Activated T-helper 17 cell treated with anti-CD3 and anti-CD28 coated beads, Interleukin-2, amount 50 U/mL, for 72 hours (primary cell): Measurements from ENCODE around the gene SLC19A1. TPM values are rescaled to one million over a fixed set of nuclear protein-coding genes. Genes with fewer than 3 reads are reported as not detected.

Experiments
- ATAC-seq: fragments of 150-1000 bp; cut with Tn5 transposase; replicated peaks from 2 replicates; pipeline ENCODE4 v1.10.0; 2021; ENCODE audit warnings: mild to moderate bottlenecking, moderate library complexity
- H3K27ac Mint-ChIP-seq: one replicate; pipeline ENCODE4 v1.8.0; 2022; ENCODE audit warnings: mixed read lengths
- H3K27me3 Mint-ChIP-seq: one replicate; pipeline ENCODE4 v1.8.0; 2022; ENCODE audit warnings: mixed read lengths
- H3K36me3 Mint-ChIP-seq: one replicate; pipeline ENCODE4 v1.8.0; 2022; ENCODE audit warnings: low read depth, mild to moderate bottlenecking, mixed read lengths
- H3K4me1 Mint-ChIP-seq: one replicate; pipeline ENCODE4 v1.8.0; 2022; ENCODE audit warnings: mixed read lengths
- H3K4me3 Mint-ChIP-seq: one replicate; pipeline ENCODE4 v1.8.0; 2022; ENCODE audit warnings: mild to moderate bottlenecking, mixed read lengths
- H3K9me3 Mint-ChIP-seq: one replicate; pipeline ENCODE4 v1.8.0; 2022; ENCODE audit warnings: mixed read lengths
- total RNA-seq, 2 donors: library from RNA; stranded (reverse); gene quantifications; one replicate each; pipeline ENCODE4 v1.2.3, GENCODE V29; 2022

SLC19A1 gene
- total RNA-seq, 2 donors from 2014 or later: 41.4 to 82.2 TPM

GRCh38 chr21:45517249-45518065, 24.8 kb downstream of the SLC19A1 start:
- H3K27ac Mint-ChIP-seq: peak overlapping the region; percentile 70
- peaks cover 14% of the 10 kb centered on the region for H3K9me3 Mint-ChIP-seq
- peak overlapping the region; percentile 50 for H3K4me3 Mint-ChIP-seq
- no peaks in the 10 kb centered on the region for H3K27me3 Mint-ChIP-seq
- H3K4me1 Mint-ChIP-seq: peaks cover 12% of the 10 kb centered on the region
- peak; percentile 85 for ATAC-seq
- H3K36me3 Mint-ChIP-seq: peaks cover 67% of the 10 kb centered on the region

DNA sequence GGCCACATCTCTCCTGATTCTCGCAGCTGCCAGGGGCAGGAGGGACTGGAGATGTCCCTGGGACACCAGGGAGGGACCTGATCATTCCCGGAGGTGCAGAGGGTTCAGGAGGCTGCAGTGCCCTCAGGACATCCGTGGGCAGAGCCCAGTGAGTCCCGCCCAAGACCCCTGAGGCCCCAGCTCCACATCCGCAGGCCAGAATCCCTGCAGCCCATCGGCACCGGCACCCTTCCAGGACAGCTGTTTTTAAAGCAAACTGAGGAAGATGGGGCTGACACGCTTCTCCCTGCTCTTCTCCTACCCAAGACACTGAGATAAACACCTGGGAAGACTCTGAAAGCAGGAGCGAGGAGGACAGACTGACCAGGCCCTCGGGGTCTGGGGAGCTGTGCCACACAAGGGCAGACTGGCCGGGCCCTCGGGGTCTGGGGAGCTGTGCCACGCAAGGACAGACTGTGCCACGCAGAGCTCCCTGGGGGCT, 25.5 kb downstream of the SLC19A1 start:
- H3K27me3 Mint-ChIP-seq: no peaks in the 10 kb centered on the region
- peaks cover 14% of the 10 kb centered on the region for H3K9me3 Mint-ChIP-seq
- peaks cover 12% of the 10 kb centered on the region for H3K4me1 Mint-ChIP-seq
- H3K27ac Mint-ChIP-seq: no peak overlapping the region
- no peak for ATAC-seq
- H3K36me3 Mint-ChIP-seq: peaks cover 60% of the 10 kb centered on the region
- no peak overlapping the region for H3K4me3 Mint-ChIP-seq

GRCh38 chr21:45516071-45516670, 26.1 kb downstream of the SLC19A1 start:
- Mint-ChIP-seq H3K27ac (no peak overlapping the region), H3K36me3 (peaks cover 54% of the 10 kb centered on the region), H3K4me1 (peaks cover 12% of the 10 kb centered on the region)

GRCh38 chr21:45515241-45516061, 26.8 kb downstream of the SLC19A1 start:
- no peaks in the 10 kb centered on the region for H3K27me3 Mint-ChIP-seq
- no peak overlapping the region for H3K4me3 Mint-ChIP-seq
- H3K4me1 Mint-ChIP-seq: peaks cover 12% of the 10 kb centered on the region
- ATAC-seq: no peak
- H3K27ac Mint-ChIP-seq: no peak overlapping the region
- peaks cover 14% of the 10 kb centered on the region for H3K9me3 Mint-ChIP-seq
- peaks cover 47% of the 10 kb centered on the region for H3K36me3 Mint-ChIP-seq

More at GRCh38 chr21:45516071-45516670, 26.1 kb downstream of the SLC19A1 start:
- ATAC-seq: no peak
- H3K4me3 Mint-ChIP-seq: no peak overlapping the region
- H3K9me3 Mint-ChIP-seq: peaks cover 14% of the 10 kb centered on the region
- no peaks in the 10 kb centered on the region for H3K27me3 Mint-ChIP-seq

DNA sequence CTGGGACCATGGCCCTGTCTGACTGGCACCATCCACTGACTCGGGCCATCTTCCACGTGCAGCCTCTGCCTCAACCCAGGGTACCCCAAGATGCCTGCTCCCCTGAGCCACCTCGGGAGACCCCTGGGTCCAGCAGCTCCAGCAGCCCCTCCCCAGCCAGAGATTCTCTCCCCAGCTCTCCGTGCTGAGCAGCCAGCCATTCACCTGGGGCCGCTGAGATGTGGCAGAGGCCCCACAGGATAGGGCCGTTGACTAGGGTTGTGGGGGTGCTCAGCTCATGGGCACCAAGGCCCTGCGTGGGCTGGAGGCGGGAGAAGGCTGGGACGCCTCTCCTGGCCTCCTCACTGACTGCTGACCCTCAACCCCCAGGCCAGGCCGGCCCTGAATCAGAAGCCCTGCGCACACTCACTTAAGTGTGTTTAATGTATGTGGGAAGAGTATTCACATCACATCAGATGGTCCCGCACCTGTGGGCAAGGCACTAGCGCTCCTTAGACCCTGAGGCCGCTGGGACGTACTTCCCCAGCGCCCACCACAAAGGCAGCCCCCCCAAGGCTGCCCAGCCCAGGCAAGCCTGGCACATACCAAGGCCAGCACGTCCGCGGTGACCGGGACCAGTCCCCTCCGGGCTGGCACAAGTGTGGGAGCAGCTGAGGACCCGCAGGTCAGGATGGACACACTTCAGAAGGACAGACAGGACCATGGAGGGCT, 27.8 kb downstream of the SLC19A1 start:
- Mint-ChIP-seq H3K9me3 (peaks cover 8% of the 10 kb centered on the region), H3K27ac (no peak overlapping the region), H3K27me3 (no peaks in the 10 kb centered on the region), H3K4me1 (peaks cover 12% of the 10 kb centered on the region), H3K4me3 (no peak overlapping the region), H3K36me3 (peaks cover 37% of the 10 kb centered on the region)
- ATAC-seq: no peak

DNA sequence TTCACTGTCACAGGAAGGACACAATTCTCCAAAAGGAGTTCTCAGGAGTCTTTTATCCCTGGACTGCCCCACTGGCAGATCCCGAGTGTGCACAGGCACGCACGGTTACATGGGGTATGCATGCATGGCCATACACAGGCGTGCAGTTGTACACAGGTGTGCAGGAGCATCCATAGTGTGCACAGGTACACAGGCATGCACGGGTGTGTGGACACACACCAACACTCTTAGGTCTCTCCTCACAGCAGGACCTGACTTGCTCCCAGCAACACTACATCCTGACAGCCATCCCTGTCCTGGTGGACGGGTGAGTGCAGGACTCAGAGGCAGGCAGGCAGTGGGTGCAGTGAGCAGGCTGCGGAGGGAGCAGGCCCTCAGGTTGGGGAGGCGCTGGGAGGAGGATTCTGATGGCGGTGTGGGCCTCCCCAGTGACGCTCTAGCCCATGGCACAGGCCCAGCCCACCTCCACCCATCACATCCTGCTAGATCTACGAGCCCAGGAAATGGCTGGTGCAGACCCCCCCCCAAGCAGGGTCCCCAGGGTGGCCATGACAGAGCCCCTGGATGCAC, 28.4 kb downstream of the SLC19A1 start:
- Mint-ChIP-seq H3K9me3 (peaks cover 4% of the 10 kb centered on the region), H3K4me3 (no peak overlapping the region), H3K36me3 (peaks cover 31% of the 10 kb centered on the region), H3K4me1 (peaks cover 12% of the 10 kb centered on the region), H3K27me3 (no peaks in the 10 kb centered on the region), H3K27ac (no peak overlapping the region)
- no peak for ATAC-seq

DNA sequence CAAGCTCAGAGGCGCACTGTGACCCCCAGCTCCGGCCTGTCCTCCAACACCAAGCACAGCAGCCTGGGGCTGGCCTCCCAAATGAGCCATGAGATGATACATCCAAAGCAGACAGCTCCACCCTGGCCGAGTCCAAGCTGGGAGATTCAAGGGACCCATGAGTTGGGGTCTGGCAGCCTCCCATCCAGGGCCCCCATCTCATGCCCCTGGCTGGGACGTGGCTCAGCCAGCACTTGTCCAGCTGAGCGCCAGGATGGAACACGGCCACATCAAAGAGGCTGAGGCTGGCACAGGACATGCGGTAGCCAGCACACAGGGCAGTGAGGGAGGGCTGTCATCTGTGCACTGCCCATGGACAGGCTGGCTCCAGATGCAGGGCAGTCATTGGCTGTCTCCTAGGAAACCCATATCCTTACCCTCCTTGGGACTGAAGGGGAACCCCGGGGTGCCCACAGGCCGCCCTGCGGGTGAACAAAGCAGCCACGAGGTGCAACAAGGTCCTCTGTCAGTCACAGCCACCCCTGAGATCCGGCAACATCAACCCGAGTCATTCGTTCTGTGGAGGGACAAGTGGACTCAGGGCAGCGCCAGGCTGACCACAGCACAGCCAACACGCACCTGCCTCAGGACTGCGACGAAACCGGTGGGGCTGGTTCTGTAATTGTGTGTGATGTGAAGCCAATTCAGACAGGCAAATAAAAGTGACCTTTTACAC, 29.1 kb downstream of the SLC19A1 start:
- H3K36me3 Mint-ChIP-seq: peaks cover 24% of the 10 kb centered on the region
- no peak overlapping the region for H3K4me3 Mint-ChIP-seq
- ATAC-seq: no peak
- no peaks in the 10 kb centered on the region for H3K9me3 Mint-ChIP-seq
- no peaks in the 10 kb centered on the region for H3K27me3 Mint-ChIP-seq
- peaks cover 6% of the 10 kb centered on the region for H3K4me1 Mint-ChIP-seq
- H3K27ac Mint-ChIP-seq: no peak overlapping the region

GRCh38 chr21:45512626-45513002, 29.6 kb downstream of the SLC19A1 start:
- Mint-ChIP-seq H3K4me3 (no peak overlapping the region), H3K27ac (no peak overlapping the region), H3K4me1 (peaks cover under 1% of the 10 kb centered on the region), H3K36me3 (peaks cover 19% of the 10 kb centered on the region), H3K9me3 (no peaks in the 10 kb centered on the region), H3K27me3 (no peaks in the 10 kb centered on the region)
- ATAC-seq: no peak

- Mint-ChIP-seq H3K4me1 (no peaks in the 10 kb centered on the region), H3K9me3 (no peaks in the 10 kb centered on the region), H3K4me3 (no peak overlapping the region), H3K36me3 (peaks cover 14% of the 10 kb centered on the region), H3K27ac (no peak overlapping the region), H3K27me3 (no peaks in the 10 kb centered on the region)
- no peak for ATAC-seq
Measured at GRCh38 chr21:45511661-45512431, 30.4 kb downstream of the SLC19A1 start.

DNA sequence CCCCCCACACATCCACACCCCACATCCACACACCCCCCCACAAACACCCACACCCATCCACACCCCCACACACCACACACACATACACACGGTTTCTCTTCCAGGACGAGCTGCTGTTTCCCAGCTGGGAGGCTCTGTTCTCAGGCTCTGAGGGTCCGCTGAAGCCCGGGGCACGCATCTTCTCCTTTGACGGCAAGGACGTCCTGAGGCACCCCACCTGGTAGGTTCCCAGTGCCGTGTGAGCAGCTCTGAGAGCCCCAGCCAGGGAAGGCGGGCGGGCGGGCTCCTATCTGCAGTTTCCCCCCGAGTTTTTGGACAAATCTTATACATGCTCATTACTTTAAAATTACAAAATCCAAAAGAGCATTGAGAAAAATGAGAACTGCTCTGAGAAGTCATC, 31.2 kb downstream of the SLC19A1 start:
- no peaks in the 10 kb centered on the region for H3K9me3 Mint-ChIP-seq
- no peaks in the 10 kb centered on the region for H3K4me1 Mint-ChIP-seq
- H3K4me3 Mint-ChIP-seq: no peak overlapping the region
- no peak for ATAC-seq
- H3K27ac Mint-ChIP-seq: no peak overlapping the region
- peaks cover 14% of the 10 kb centered on the region for H3K36me3 Mint-ChIP-seq
- H3K27me3 Mint-ChIP-seq: no peaks in the 10 kb centered on the region

- peaks cover 10% of the 10 kb centered on the region for H3K36me3 Mint-ChIP-seq
- no peaks in the 10 kb centered on the region for H3K4me1 Mint-ChIP-seq
- H3K4me3 Mint-ChIP-seq: no peak overlapping the region
- no peaks in the 10 kb centered on the region for H3K9me3 Mint-ChIP-seq
- H3K27me3 Mint-ChIP-seq: no peaks in the 10 kb centered on the region
- no peak overlapping the region for H3K27ac Mint-ChIP-seq
- no peak for ATAC-seq
Measured at GRCh38 chr21:45510466-45510955, 31.7 kb downstream of the SLC19A1 start.

DNA sequence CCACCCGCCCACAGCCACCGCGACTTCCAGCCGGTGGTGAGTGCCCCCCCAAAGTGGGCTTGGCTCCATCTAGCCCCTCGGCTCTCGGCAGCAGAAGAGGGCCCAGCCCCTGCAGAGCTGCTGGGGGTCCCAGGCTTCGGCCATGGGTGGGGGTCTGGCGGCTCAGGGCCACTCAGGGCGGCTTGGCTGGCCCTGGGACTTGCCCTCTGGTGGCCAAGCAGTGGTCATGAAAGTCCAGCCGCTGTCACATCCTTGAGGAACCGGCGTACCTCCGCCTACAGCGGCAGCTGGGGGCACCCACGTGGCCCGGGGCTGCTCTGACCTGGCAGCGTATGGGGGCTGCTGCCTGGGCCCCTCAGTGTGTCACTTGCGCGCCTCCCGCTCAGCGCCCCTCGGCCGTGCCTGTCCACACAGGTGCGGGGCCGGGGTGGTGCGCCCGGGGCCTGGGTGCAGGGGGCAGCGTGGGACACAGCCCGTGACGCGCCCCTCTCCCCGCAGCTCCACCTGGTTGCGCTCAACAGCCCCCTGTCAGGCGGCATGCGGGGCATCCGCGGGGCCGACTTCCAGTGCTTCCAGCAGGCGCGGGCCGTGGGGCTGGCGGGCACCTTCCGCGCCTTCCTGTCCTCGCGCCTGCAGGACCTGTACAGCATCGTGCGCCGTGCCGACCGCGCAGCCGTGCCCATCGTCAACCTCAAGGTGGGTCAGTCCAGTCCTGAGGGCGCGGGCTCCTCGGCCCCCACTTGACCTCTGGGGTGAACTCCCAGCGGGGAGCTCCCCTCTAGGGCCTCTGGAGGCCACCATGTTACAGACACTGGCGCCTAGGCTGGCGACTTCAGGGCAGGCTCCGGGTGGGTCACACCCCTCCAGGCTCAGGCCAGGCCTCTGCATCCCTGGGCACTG, 32.4 kb downstream of the SLC19A1 start:
- H3K9me3 Mint-ChIP-seq: no peaks in the 10 kb centered on the region
- no peaks in the 10 kb centered on the region for H3K4me1 Mint-ChIP-seq
- H3K36me3 Mint-ChIP-seq: peaks cover 3% of the 10 kb centered on the region
- no peaks in the 10 kb centered on the region for H3K27me3 Mint-ChIP-seq
- no peak for ATAC-seq
- no peak overlapping the region for H3K27ac Mint-ChIP-seq
- no peak overlapping the region for H3K4me3 Mint-ChIP-seq
